OCI-LY1 (cell line): ENCODE data around the gene GALNTL6.

ENCODE experiments used
- H2AFZ ChIP-seq: fragments of 200-600 bp; sonication (generic), shearing (Covaris generic); 2 replicates; pipeline ENCODE4 v1.6.0; 2014; ENCODE audit warnings: antibody characterized with exemption, mild to moderate bottlenecking, low read length
- H3F3A ChIP-seq: fragments of 200-600 bp; sonication (generic), shearing (Covaris generic); 2 replicates; pipeline ENCODE4 v1.6.0; 2014; ENCODE audit warnings: mild to moderate bottlenecking, antibody characterized with exemption, low read length, moderate library complexity; ENCODE audit not compliant: insufficient read depth
- H3K27ac ChIP-seq: fragments of 200-600 bp; sonication (generic); 2 replicates; pipeline ENCODE4 v1.5.1; 2014; ENCODE audit warnings: low read length, mixed run types, mild to moderate bottlenecking, low read depth; ENCODE audit not compliant: poor library complexity, severe bottlenecking
- H3K27me3 ChIP-seq: fragments of 200-600 bp; sonication (generic); 2 replicates; pipeline ENCODE4 v1.6.0; 2014; ENCODE audit warnings: antibody characterized with exemption, mild to moderate bottlenecking, low read length, moderate library complexity; ENCODE audit not compliant: insufficient read depth
- H3K36me3 ChIP-seq: fragments of 200-600 bp; sonication (generic); 2 replicates; pipeline ENCODE4 v1.6.1; 2014; ENCODE audit warnings: mild to moderate bottlenecking, antibody characterized with exemption, low read length, moderate library complexity, mixed read lengths; ENCODE audit not compliant: insufficient read depth
- H3K4me1 ChIP-seq: fragments of 200-600 bp; sonication (generic); 2 replicates; pipeline ENCODE4 v1.5.1; 2014; ENCODE audit warnings: mild to moderate bottlenecking, low read length, moderate library complexity; ENCODE audit not compliant: insufficient read depth, severe bottlenecking
- H3K4me2 ChIP-seq: fragments of 200-600 bp; sonication (generic), shearing (Covaris generic); 2 replicates; pipeline ENCODE4 v1.6.1; 2014; ENCODE audit warnings: low read length
- H3K4me3 ChIP-seq: fragments of 200-600 bp; sonication (generic); 2 replicates; pipeline ENCODE4 v1.5.1; 2014; ENCODE audit warnings: low read length, low read depth, mild to moderate bottlenecking, mixed read lengths; ENCODE audit not compliant: poor library complexity, severe bottlenecking
- H3K79me2 ChIP-seq: fragments of 200-600 bp; shearing (Covaris generic); 2 replicates; pipeline ENCODE4 v1.6.1; 2016; ENCODE audit warnings: mixed run types, low read length, mixed read lengths; ENCODE audit not compliant: insufficient read depth
- H3K9ac ChIP-seq: fragments of 200-600 bp; sonication (generic), shearing (Covaris generic); 2 replicates; pipeline ENCODE4 v1.6.1; 2014; ENCODE audit warnings: mild to moderate bottlenecking, low read length, mixed read lengths
- H3K9me2 ChIP-seq: fragments of 200-600 bp; sonication (generic), shearing (Covaris generic); 2 replicates; pipeline ENCODE4 v1.6.1; 2014; ENCODE audit warnings: low read depth, mild to moderate bottlenecking, low read length, mixed read lengths
- H3K9me3 ChIP-seq: fragments of 200-600 bp; shearing (Covaris generic); 2 replicates; pipeline ENCODE4 v1.6.1; 2014; ENCODE audit warnings: low read length, mixed read lengths
- H4K20me1 ChIP-seq: fragments of 200-600 bp; sonication (generic), shearing (Covaris generic); 2 replicates; pipeline ENCODE4 v1.6.0; 2016; ENCODE audit warnings: mild to moderate bottlenecking, low read length; ENCODE audit not compliant: insufficient read depth
- CTCF ChIP-seq: fragments of 200-600 bp; sonication (generic), shearing (Covaris generic); IDR thresholded peaks from 2 replicates; pipeline ENCODE4 v1.5.1; 2017; ENCODE audit warnings: mild to moderate bottlenecking, antibody characterized with exemption, low read length, moderate library complexity, mixed read lengths
- EZH2 ChIP-seq: fragments of 200-600 bp; sonication (generic), shearing (Covaris generic); IDR thresholded peaks from 2 replicates; pipeline ENCODE4 v1.8.0; 2017; ENCODE audit warnings: borderline replicate concordance, mixed run types, mild to moderate bottlenecking, antibody characterized with exemption, low read length, moderate library complexity, mixed read lengths

GALNTL6 gene

GRCh38 chr4:172141025-172141424, 327.8 kb downstream of the GALNTL6 start:
- no peak overlapping the region for H3K27ac ChIP-seq
- no peaks in the 10 kb centered on the region for H3K27me3 ChIP-seq
- H3K79me2 ChIP-seq, result no peaks in the 10 kb centered on the region

GRCh38 chr4:172142281-172142741, 329.1 kb downstream of the GALNTL6 start:
- TF ChIP-seq EZH2 (no peak), CTCF (no peak)
- Histone ChIP-seq H3K4me2 (no peak overlapping the region), H3K27me3 (no peaks in the 10 kb centered on the region)

More at GRCh38 chr4:172141025-172141424, 327.8 kb downstream of the GALNTL6 start:
- no peaks in the 10 kb centered on the region for H3K36me3 ChIP-seq
- no peak overlapping the region for H2AFZ ChIP-seq
- H3F3A ChIP-seq, result no peaks in the 10 kb centered on the region
- no peaks in the 10 kb centered on the region for H4K20me1 ChIP-seq
- no peak for TF ChIP-seq CTCF
- no peak for TF ChIP-seq EZH2
- H3K9ac ChIP-seq, result no peak overlapping the region
- H3K9me2 ChIP-seq, result no peaks in the 10 kb centered on the region
- H3K4me2 ChIP-seq, result no peak overlapping the region
- no peak overlapping the region for H3K4me3 ChIP-seq
- H3K9me3 ChIP-seq, result no peaks in the 10 kb centered on the region
- peaks cover 7% of the 10 kb centered on the region for H3K4me1 ChIP-seq

GRCh38 chr4:172143605-172144314, 330.6 kb downstream of the GALNTL6 start:
- Histone ChIP-seq H3K9me3 (no peaks in the 10 kb centered on the region), H3K4me1 (peaks cover 7% of the 10 kb centered on the region), H3K9ac (no peak overlapping the region), H3K27me3 (no peaks in the 10 kb centered on the region), H3K9me2 (no peaks in the 10 kb centered on the region), H3K4me2 (no peak overlapping the region), H2AFZ (no peak overlapping the region), H3K27ac (no peak overlapping the region), H3F3A (no peaks in the 10 kb centered on the region), H3K4me3 (no peak overlapping the region), H3K36me3 (no peaks in the 10 kb centered on the region), H4K20me1 (no peaks in the 10 kb centered on the region), H3K79me2 (no peaks in the 10 kb centered on the region)
- no peak for TF ChIP-seq CTCF
- no peak for TF ChIP-seq EZH2

More at GRCh38 chr4:172142281-172142741, 329.1 kb downstream of the GALNTL6 start:
- Histone ChIP-seq H3F3A (no peaks in the 10 kb centered on the region), H3K36me3 (no peaks in the 10 kb centered on the region), H3K4me1 (peaks cover 7% of the 10 kb centered on the region), H2AFZ (no peak overlapping the region), H3K9me2 (no peaks in the 10 kb centered on the region), H3K9me3 (no peaks in the 10 kb centered on the region), H4K20me1 (no peaks in the 10 kb centered on the region), H3K79me2 (no peaks in the 10 kb centered on the region), H3K9ac (no peak overlapping the region), H3K4me3 (no peak overlapping the region), H3K27ac (no peak overlapping the region)
